HG03575 (cell line): ENCODE measurements around the gene PCGF3.
"Not testable (repeated sequence)": the region's sequence is repeated elsewhere in the genome, so short reads cannot be mapped to it uniquely, and the experiment has no call there.

ENCODE experiments used
- ATAC-seq: cut with Tn5 transposase; IDR thresholded peaks from one replicate; pipeline ENCODE4 v1.9.1; 2021; ENCODE audit not compliant: unreplicated experiment, insufficient number of reproducible peaks, low FRiP score; ENCODE audit errors: extremely low read depth

PCGF3 gene

GRCh38 chr4:718460-718859 lies 12.8 kb downstream of the PCGF3 start:
- ATAC-seq, result no peak

- no peak for ATAC-seq
Measured at GRCh38 chr4:720111-720860, 14.7 kb downstream of the PCGF3 start.

- ATAC-seq, result no peak
Measured at GRCh38 chr4:721261-722168, 15.9 kb downstream of the PCGF3 start.

- no peak for ATAC-seq
Measured at GRCh38 chr4:722169-722725, 16.6 kb downstream of the PCGF3 start.

GRCh38 chr4:722851-723360 lies 17.3 kb downstream of the PCGF3 start:
- no peak for ATAC-seq

- no peak for ATAC-seq
Measured at GRCh38 chr4:723751-724530, 18.3 kb downstream of the PCGF3 start.

- ATAC-seq, result no peak
Measured at GRCh38 chr4:725391-726234, 20.0 kb downstream of the PCGF3 start.

GRCh38 chr4:726235-726787 lies 20.7 kb downstream of the PCGF3 start:
- no peak for ATAC-seq

GRCh38 chr4:726838-727237 lies 21.2 kb downstream of the PCGF3 start:
- ATAC-seq, result no peak

- no peak for ATAC-seq
Measured at GRCh38 chr4:727576-727975, 21.9 kb downstream of the PCGF3 start.

GRCh38 chr4:729336-730315 lies 24.0 kb downstream of the PCGF3 start:
- no peak for ATAC-seq

- no peak for ATAC-seq
Measured at GRCh38 chr4:730511-730910, 24.9 kb downstream of the PCGF3 start.

- ATAC-seq, result not testable (repeated sequence)
Measured at GRCh38 chr4:730946-731904, 25.6 kb downstream of the PCGF3 start.

- not testable (repeated sequence) for ATAC-seq
Measured at GRCh38 chr4:731954-732353, 26.3 kb downstream of the PCGF3 start.

GRCh38 chr4:732486-732885 lies 26.9 kb downstream of the PCGF3 start:
- no peak for ATAC-seq
